ENCODE data around the gene TUT4.

TUT4 gene

GRCh38 chr1:52588535-52588934 is 35.6 kb upstream of the TUT4 start:
- no peak overlapping the region for H4K12ac ChIP-seq (ENCODE audit: low read depth, low read length)
- H2BK120ac ChIP-seq (ENCODE audit: insufficient read depth, low read length, poor library complexity), result no peak overlapping the region
- no peak overlapping the region for H3K23ac ChIP-seq (ENCODE audit: low read length)
- no peak overlapping the region for H2AK5ac ChIP-seq (ENCODE audit: low read length)
- H4K8ac ChIP-seq (ENCODE audit: low read depth, low read length), result no peak overlapping the region
- no peak overlapping the region for H3K14ac ChIP-seq (ENCODE audit: low read length)
- WGBS (ENCODE audit: extremely low coverage, insufficient coverage, insufficient read length), result no CpG with 5 or more reads among the region's 1 CpG
- H3K18ac ChIP-seq (ENCODE audit: low read length), result no peak overlapping the region
- H3K9ac ChIP-seq (ENCODE audit: low read length), result no peak overlapping the region
- no peak overlapping the region for H3K4me2 ChIP-seq (ENCODE audit: low read length)
- H3K4me1 ChIP-seq (ENCODE audit: control insufficient read depth in 1 of 2, insufficient read depth in 2 of 2, low read length in 2 of 2), result peaks cover 0 to 5% of the 10 kb centered on the region in 2 experiments
- no peak overlapping the region for H2BK12ac ChIP-seq (ENCODE audit: low read length)
- no peak overlapping the region for H4K91ac ChIP-seq (ENCODE audit: low read depth, low read length)
- H3K4ac ChIP-seq (ENCODE audit: low read depth, low read length), result no peak overlapping the region
- H2AFZ ChIP-seq (ENCODE audit: insufficient read depth, low read length, poor library complexity), result no peak overlapping the region
- no peak overlapping the region for H3K4me3 ChIP-seq (ENCODE audit: low read depth, low read length)
- DNase-seq, result no peak
- no peaks in the 10 kb centered on the region for H3K36me3 ChIP-seq (ENCODE audit: control insufficient read depth in 1 of 2, insufficient read depth in 2 of 2, low read length in 2 of 2)
- no peaks in the 10 kb centered on the region for H3K27me3 ChIP-seq (ENCODE audit: insufficient read depth, low read length)
- H3K27ac ChIP-seq (ENCODE audit: low read depth, low read length), result no peak overlapping the region
- H3K9me3 ChIP-seq (ENCODE audit: insufficient read depth, low read depth, low read length), result no peaks in the 10 kb centered on the region
- H3K79me2 ChIP-seq (ENCODE audit: control insufficient read depth, insufficient read depth, low read length, poor library complexity), result peaks cover 1% of the 10 kb centered on the region
- H3K79me1 ChIP-seq (ENCODE audit: low read length), result peaks cover 9% of the 10 kb centered on the region
- no peak overlapping the region for H2BK5ac ChIP-seq (ENCODE audit: low read depth, low read length, poor library complexity)

DNA sequence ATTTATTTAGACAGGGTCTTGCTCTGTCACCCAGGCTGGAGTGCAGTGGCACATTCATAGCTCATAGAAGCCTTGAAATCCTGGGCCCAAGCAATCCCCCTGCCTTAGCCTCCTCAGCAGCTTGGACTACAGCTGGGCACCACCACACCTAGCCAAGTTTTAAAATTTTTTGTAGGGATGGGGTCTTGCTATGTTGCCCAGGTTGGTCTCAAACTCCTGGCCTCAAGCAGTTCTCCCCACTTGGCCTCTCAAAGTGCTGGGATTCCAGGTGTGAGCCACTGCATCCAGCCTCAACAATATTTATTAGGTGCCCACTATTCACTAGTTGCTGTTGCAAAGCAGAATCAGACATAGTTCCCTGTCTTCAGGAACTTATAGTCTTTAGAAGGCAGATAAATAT is 35.1 kb upstream of the TUT4 start:
- no peak overlapping the region for H2BK120ac ChIP-seq (ENCODE audit: insufficient read depth, low read length, poor library complexity)
- no peak overlapping the region for H2AK5ac ChIP-seq (ENCODE audit: low read length)
- H3K36me3 ChIP-seq (ENCODE audit: control insufficient read depth in 1 of 2, insufficient read depth in 2 of 2, low read length in 2 of 2), result no peaks in the 10 kb centered on the region
- H2BK12ac ChIP-seq (ENCODE audit: low read length), result no peak overlapping the region
- no peak overlapping the region for H2AFZ ChIP-seq (ENCODE audit: insufficient read depth, low read length, poor library complexity)
- no peak overlapping the region for H4K12ac ChIP-seq (ENCODE audit: low read depth, low read length)
- H3K9me3 ChIP-seq (ENCODE audit: insufficient read depth, low read depth, low read length), result no peaks in the 10 kb centered on the region
- no peak overlapping the region for H3K4ac ChIP-seq (ENCODE audit: low read depth, low read length)
- H3K18ac ChIP-seq (ENCODE audit: low read length), result no peak overlapping the region
- H3K14ac ChIP-seq (ENCODE audit: low read length), result no peak overlapping the region
- H3K79me2 ChIP-seq (ENCODE audit: control insufficient read depth, insufficient read depth, low read length, poor library complexity), result peaks cover 1% of the 10 kb centered on the region
- H3K79me1 ChIP-seq (ENCODE audit: low read length), result peaks cover 9% of the 10 kb centered on the region
- no peak overlapping the region for H2BK5ac ChIP-seq (ENCODE audit: low read depth, low read length, poor library complexity)
- no peak for DNase-seq
- H3K4me1 ChIP-seq (ENCODE audit: control insufficient read depth in 1 of 2, insufficient read depth in 2 of 2, low read length in 2 of 2), result peaks cover 0 to 5% of the 10 kb centered on the region in 2 experiments
- no peaks in the 10 kb centered on the region for H3K27me3 ChIP-seq (ENCODE audit: insufficient read depth, low read length)
- no peak overlapping the region for H3K27ac ChIP-seq (ENCODE audit: low read depth, low read length)
- H3K9ac ChIP-seq (ENCODE audit: low read length), result no peak overlapping the region
- no peak overlapping the region for H3K23ac ChIP-seq (ENCODE audit: low read length)
- no peak overlapping the region for H4K8ac ChIP-seq (ENCODE audit: low read depth, low read length)
- H3K4me3 ChIP-seq (ENCODE audit: low read depth, low read length), result no peak overlapping the region
- no peak overlapping the region for H3K4me2 ChIP-seq (ENCODE audit: low read length)
- H4K91ac ChIP-seq (ENCODE audit: low read depth, low read length), result no peak overlapping the region

DNA sequence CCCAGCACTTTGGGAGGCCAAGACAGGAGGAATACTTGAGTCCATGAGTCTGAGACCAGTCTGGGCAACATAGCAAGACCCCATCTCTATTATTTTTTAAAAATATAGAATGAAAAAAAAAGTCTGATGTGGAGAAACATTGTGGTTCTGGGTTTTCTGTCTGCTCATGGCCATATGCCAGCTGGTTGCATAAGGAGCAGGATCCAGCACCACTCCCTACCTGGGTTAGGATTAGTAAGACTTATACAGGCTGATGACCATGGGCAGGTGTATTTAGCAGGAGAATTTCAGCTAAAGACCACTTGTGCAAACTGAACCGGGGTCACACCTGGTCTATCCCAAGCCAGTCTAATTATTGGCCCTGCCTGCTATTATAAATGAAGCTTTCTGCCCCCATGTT is 32.6 kb upstream of the TUT4 start:
- H3K23ac ChIP-seq (ENCODE audit: low read length), result no peak overlapping the region
- no peak overlapping the region for H4K8ac ChIP-seq (ENCODE audit: low read depth, low read length)
- no CpG with 5 or more reads among the region's 1 CpG for WGBS (ENCODE audit: extremely low coverage, insufficient coverage, insufficient read length)
- H3K9me3 ChIP-seq (ENCODE audit: insufficient read depth, low read depth, low read length), result no peaks in the 10 kb centered on the region
- peak overlapping the region; percentile 50 for H2BK120ac ChIP-seq (ENCODE audit: insufficient read depth, low read length, poor library complexity)
- H3K9ac ChIP-seq (ENCODE audit: low read length), result no peak overlapping the region
- peaks cover 0 to 5% of the 10 kb centered on the region in 2 experiments for H3K4me1 ChIP-seq (ENCODE audit: control insufficient read depth in 1 of 2, insufficient read depth in 2 of 2, low read length in 2 of 2)
- no peak overlapping the region for H3K4me3 ChIP-seq (ENCODE audit: low read depth, low read length)
- no peak overlapping the region for H3K27ac ChIP-seq (ENCODE audit: low read depth, low read length)
- H4K12ac ChIP-seq (ENCODE audit: low read depth, low read length), result no peak overlapping the region
- H2AFZ ChIP-seq (ENCODE audit: insufficient read depth, low read length, poor library complexity), result no peak overlapping the region
- peak overlapping the region; percentile 82 for H4K91ac ChIP-seq (ENCODE audit: low read depth, low read length)
- no peak overlapping the region for H3K4ac ChIP-seq (ENCODE audit: low read depth, low read length)
- peak overlapping the region; percentile 46 for H3K14ac ChIP-seq (ENCODE audit: low read length)
- peaks cover 1% of the 10 kb centered on the region for H3K79me2 ChIP-seq (ENCODE audit: control insufficient read depth, insufficient read depth, low read length, poor library complexity)
- peak overlapping the region; percentile 81 for H2BK5ac ChIP-seq (ENCODE audit: low read depth, low read length, poor library complexity)
- no peaks in the 10 kb centered on the region for H3K27me3 ChIP-seq (ENCODE audit: insufficient read depth, low read length)
- peaks cover 9% of the 10 kb centered on the region for H3K79me1 ChIP-seq (ENCODE audit: low read length)
- H2AK5ac ChIP-seq (ENCODE audit: low read length), result peak overlapping the region; percentile 66
- peak overlapping the region; percentile 54 for H3K18ac ChIP-seq (ENCODE audit: low read length)
- H3K36me3 ChIP-seq (ENCODE audit: control insufficient read depth in 1 of 2, insufficient read depth in 2 of 2, low read length in 2 of 2), result no peaks in the 10 kb centered on the region
- no peak for DNase-seq
- peak overlapping the region; percentile 91 for H2BK12ac ChIP-seq (ENCODE audit: low read length)
- no peak overlapping the region for H3K4me2 ChIP-seq (ENCODE audit: low read length)

DNA sequence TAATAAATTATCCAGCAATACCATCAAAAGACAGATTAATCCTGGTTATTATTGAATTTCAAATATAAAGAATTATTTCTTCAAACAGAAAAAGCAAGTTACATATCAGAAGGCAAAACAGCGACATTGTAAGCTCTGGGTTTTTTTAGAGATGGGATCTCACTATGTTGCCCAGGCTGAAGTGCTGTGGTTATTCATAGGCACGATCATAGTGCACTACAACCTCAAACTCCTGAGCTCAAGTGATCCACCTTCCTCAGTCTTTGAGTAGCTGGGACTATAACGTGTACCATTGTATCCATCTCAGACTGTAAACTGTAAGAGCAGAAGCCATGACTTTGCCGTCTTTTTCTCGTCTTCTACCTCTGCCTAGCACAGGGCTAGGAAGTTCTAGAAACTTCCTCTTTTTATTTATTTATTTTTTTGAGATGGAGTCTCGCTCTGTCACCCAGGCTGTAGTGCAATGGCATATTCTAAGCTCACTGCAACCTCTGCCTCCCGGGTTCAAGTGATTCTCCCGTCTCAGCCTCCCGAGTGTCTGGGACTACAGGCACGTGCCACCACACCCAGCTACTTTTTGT is 29.3 kb upstream of the TUT4 start:
- no peaks in the 10 kb centered on the region for H3K27me3 ChIP-seq (ENCODE audit: insufficient read depth, low read length)
- H3K4me2 ChIP-seq (ENCODE audit: low read length), result no peak overlapping the region
- H3K79me2 ChIP-seq (ENCODE audit: control insufficient read depth, insufficient read depth, low read length, poor library complexity), result no peaks in the 10 kb centered on the region
- H3K27ac ChIP-seq (ENCODE audit: low read depth, low read length), result no peak overlapping the region
- no peak overlapping the region for H2AK5ac ChIP-seq (ENCODE audit: low read length)
- H2BK5ac ChIP-seq (ENCODE audit: low read depth, low read length, poor library complexity), result no peak overlapping the region
- DNase-seq, result no peak
- no peak overlapping the region for H2BK120ac ChIP-seq (ENCODE audit: insufficient read depth, low read length, poor library complexity)
- H3K23ac ChIP-seq (ENCODE audit: low read length), result no peak overlapping the region
- H3K4ac ChIP-seq (ENCODE audit: low read depth, low read length), result no peak overlapping the region
- no peak overlapping the region for H3K14ac ChIP-seq (ENCODE audit: low read length)
- H3K79me1 ChIP-seq (ENCODE audit: low read length), result peaks cover 9% of the 10 kb centered on the region
- H3K9me3 ChIP-seq (ENCODE audit: insufficient read depth, low read depth, low read length), result no peaks in the 10 kb centered on the region
- peak overlapping the region; percentile 11 for H2BK12ac ChIP-seq (ENCODE audit: low read length)
- no CpG with 5 or more reads among the region's 10 CpGs for WGBS (ENCODE audit: extremely low coverage, insufficient coverage, insufficient read length)
- H4K91ac ChIP-seq (ENCODE audit: low read depth, low read length), result no peak overlapping the region
- peaks cover 4 to 8% of the 10 kb centered on the region in 2 experiments for H3K4me1 ChIP-seq (ENCODE audit: control insufficient read depth in 1 of 2, insufficient read depth in 2 of 2, low read length in 2 of 2)
- no peak overlapping the region for H4K8ac ChIP-seq (ENCODE audit: low read depth, low read length)
- no peaks in the 10 kb centered on the region for H3K36me3 ChIP-seq (ENCODE audit: control insufficient read depth in 1 of 2, insufficient read depth in 2 of 2, low read length in 2 of 2)
- H3K4me3 ChIP-seq (ENCODE audit: low read depth, low read length), result no peak overlapping the region
- H2AFZ ChIP-seq (ENCODE audit: insufficient read depth, low read length, poor library complexity), result no peak overlapping the region
- no peak overlapping the region for H3K18ac ChIP-seq (ENCODE audit: low read length)
- no peak overlapping the region for H3K9ac ChIP-seq (ENCODE audit: low read length)
- no peak overlapping the region for H4K12ac ChIP-seq (ENCODE audit: low read depth, low read length)

Measured in trophoblast cell (in vitro differentiated cells and primary cell).